ENCODE results near the gene MACF1.

DNA sequence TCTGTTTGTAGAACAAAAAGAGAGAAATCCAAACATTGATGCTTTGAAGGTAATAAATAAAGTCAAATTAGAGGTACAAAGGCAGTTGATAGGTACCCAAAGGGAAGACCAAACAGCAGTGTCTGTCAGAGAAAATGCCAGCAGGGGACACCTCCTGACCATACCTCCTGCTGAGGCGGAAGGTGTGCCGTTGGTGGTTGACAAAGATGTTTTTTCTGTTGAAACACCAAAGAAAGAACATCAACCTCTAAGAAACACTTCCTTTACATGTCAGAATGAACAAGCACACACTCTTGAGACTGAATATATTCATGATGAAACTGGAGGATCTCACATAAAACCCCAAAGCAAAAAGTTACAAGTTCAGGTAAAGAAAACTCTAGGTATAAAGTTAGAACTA is 128.3 kb downstream of the MACF1 start:
- TF ChIP-seq, protein P1, sequence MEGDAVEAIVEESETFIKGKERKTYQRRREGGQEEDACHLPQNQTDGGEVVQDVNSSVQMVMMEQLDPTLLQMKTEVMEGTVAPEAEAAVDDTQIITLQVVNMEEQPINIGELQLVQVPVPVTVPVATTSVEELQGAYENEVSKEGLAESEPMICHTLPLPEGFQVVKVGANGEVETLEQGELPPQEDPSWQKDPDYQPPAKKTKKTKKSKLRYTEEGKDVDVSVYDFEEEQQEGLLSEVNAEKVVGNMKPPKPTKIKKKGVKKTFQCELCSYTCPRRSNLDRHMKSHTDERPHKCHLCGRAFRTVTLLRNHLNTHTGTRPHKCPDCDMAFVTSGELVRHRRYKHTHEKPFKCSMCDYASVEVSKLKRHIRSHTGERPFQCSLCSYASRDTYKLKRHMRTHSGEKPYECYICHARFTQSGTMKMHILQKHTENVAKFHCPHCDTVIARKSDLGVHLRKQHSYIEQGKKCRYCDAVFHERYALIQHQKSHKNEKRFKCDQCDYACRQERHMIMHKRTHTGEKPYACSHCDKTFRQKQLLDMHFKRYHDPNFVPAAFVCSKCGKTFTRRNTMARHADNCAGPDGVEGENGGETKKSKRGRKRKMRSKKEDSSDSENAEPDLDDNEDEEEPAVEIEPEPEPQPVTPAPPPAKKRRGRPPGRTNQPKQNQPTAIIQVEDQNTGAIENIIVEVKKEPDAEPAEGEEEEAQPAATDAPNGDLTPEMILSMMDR (IDR thresholded peaks at IDR 0.05; ENCODE audit: insufficient read depth, low read depth, low read length) = no peak
- no peak for TF ChIP-seq EZH2 (IDR thresholded peaks at IDR 0.05; ENCODE audit: insufficient read depth, low read length)
